ENCODE data around the gene REXO5. TPM values are rescaled to one million over a fixed set of nuclear protein-coding genes. Genes with fewer than 3 reads are reported as not detected.

REXO5 gene
- total RNA-seq, 2 experiments from 2014 or later, result 26.5 to 38.9 TPM

DNA sequence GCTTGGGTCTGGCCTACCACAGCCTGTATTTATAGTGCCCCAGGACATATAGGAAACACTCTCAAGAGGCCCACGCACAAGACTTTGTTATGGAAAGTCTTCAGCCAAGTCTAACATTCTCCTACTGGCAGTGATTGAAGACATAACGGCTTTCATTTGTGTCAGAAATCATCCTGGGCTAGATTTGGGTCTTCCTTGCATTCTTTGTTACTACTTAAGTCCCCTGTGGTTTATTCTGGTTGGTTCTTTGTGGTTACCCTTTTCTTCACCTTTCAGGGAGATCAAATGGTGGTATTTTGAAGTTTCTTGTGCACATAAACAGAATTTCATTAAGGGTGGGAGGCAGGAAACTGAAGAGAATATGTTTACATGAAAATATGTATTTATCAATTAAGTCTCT lies 37.7 kb downstream of the REXO5 start:
- ChIA-PET POLR2A (interaction anchor here (0.6 to 1.5 kb wide), 2 partner anchors 12 to 776 kb away, joined by 3 to 5 read pairs; no protein-coding TSS in a partner anchor), CTCF (ENCODE audit: unreplicated experiment) (no interaction called here)
- Histone ChIP-seq H3K4me1 (ENCODE audit: insufficient read depth, low read length, poor library complexity, severe bottlenecking) (no peaks in the 10 kb centered on the region), H4K20me1 (ENCODE audit: insufficient read depth, low read length) (no peaks in the 10 kb centered on the region), H3K9me3 (ENCODE audit: low read length) (no peaks in the 10 kb centered on the region), H3K4me3 (ENCODE audit: low read depth, low read length, poor library complexity, severe bottlenecking) (no peak overlapping the region), H2AFZ (ENCODE audit: low read length) (no peak overlapping the region), H3K79me2 (ENCODE audit: insufficient read depth, low read depth, low read length) (no peaks in the 10 kb centered on the region), H3K36me3 (ENCODE audit: insufficient read depth, low read length) (peaks cover 74% of the 10 kb centered on the region), H3K27ac (ENCODE audit: low read depth, low read length, poor library complexity, severe bottlenecking) (no peak overlapping the region), H3K4me2 (ENCODE audit: low read length) (no peak overlapping the region), H3K9me2 (ENCODE audit: insufficient read depth, low read length) (no peaks in the 10 kb centered on the region)
- no peak for DNase-seq (ENCODE audit: low spot score)
- intact Hi-C loops (cut with micrococcal nuclease; ENCODE audit: unreplicated experiment), result no loop called here
- TF ChIP-seq EZH2phosphoT487 (IDR thresholded peaks at IDR 0.05; ENCODE audit: borderline replicate concordance, low read depth, low read length), result no peak
- TF ChIP-seq, protein P1, sequence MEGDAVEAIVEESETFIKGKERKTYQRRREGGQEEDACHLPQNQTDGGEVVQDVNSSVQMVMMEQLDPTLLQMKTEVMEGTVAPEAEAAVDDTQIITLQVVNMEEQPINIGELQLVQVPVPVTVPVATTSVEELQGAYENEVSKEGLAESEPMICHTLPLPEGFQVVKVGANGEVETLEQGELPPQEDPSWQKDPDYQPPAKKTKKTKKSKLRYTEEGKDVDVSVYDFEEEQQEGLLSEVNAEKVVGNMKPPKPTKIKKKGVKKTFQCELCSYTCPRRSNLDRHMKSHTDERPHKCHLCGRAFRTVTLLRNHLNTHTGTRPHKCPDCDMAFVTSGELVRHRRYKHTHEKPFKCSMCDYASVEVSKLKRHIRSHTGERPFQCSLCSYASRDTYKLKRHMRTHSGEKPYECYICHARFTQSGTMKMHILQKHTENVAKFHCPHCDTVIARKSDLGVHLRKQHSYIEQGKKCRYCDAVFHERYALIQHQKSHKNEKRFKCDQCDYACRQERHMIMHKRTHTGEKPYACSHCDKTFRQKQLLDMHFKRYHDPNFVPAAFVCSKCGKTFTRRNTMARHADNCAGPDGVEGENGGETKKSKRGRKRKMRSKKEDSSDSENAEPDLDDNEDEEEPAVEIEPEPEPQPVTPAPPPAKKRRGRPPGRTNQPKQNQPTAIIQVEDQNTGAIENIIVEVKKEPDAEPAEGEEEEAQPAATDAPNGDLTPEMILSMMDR (conservative IDR thresholded peaks at IDR 0.05; ENCODE audit: low read length), result no peak
- BruUV-seq (replicated peaks), result no TSS peak

DNA sequence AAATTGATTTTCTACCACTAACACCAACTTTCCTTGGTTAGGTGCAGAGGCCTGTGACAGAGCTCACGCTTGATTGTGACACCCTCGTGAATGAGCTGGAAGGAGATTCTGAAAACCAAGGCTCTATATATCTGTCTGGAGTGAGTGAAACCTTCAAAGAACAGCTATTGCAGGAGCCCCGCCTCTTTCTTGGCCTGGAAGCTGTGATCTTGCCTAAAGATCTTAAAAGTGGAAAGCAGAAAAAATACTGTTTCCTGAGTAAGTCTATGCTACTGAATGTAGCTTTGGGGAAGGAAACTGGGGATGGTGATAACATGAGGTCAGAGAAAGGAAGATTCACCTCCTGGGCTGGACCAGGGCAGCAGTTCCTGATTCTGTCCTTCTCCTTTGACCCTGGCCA lies 38.3 kb downstream of the REXO5 start:
- DNase-seq (ENCODE audit: low spot score), result no peak
- Histone ChIP-seq H3K9me2 (ENCODE audit: insufficient read depth, low read length) (no peaks in the 10 kb centered on the region), H3K9me3 (ENCODE audit: low read length) (no peaks in the 10 kb centered on the region), H3K36me3 (ENCODE audit: insufficient read depth, low read length) (peaks cover 69% of the 10 kb centered on the region), H4K20me1 (ENCODE audit: insufficient read depth, low read length) (no peaks in the 10 kb centered on the region), H3K4me2 (ENCODE audit: low read length) (no peak overlapping the region), H3K4me3 (ENCODE audit: low read depth, low read length, poor library complexity, severe bottlenecking) (no peak overlapping the region), H2AFZ (ENCODE audit: low read length) (no peak overlapping the region), H3K79me2 (ENCODE audit: insufficient read depth, low read depth, low read length) (no peaks in the 10 kb centered on the region), H3K27ac (ENCODE audit: low read depth, low read length, poor library complexity, severe bottlenecking) (no peak overlapping the region), H3K4me1 (ENCODE audit: insufficient read depth, low read length, poor library complexity, severe bottlenecking) (no peaks in the 10 kb centered on the region)
- CTCF ChIA-PET (ENCODE audit: unreplicated experiment), result no interaction called here
- intact Hi-C loops (cut with micrococcal nuclease; ENCODE audit: unreplicated experiment), result no loop called here
- no TSS peak for BruUV-seq (replicated peaks)
- POLR2A ChIA-PET, result interaction anchor here (1.5 kb wide), 1 partner anchor 11 kb away, joined by 5 read pairs; no protein-coding TSS in a partner anchor
- no peak for TF ChIP-seq EZH2phosphoT487 (IDR thresholded peaks at IDR 0.05; ENCODE audit: borderline replicate concordance, low read depth, low read length)
- TF ChIP-seq, protein P1 (conservative IDR thresholded peaks at IDR 0.05; ENCODE audit: low read length), result no peak

DNA sequence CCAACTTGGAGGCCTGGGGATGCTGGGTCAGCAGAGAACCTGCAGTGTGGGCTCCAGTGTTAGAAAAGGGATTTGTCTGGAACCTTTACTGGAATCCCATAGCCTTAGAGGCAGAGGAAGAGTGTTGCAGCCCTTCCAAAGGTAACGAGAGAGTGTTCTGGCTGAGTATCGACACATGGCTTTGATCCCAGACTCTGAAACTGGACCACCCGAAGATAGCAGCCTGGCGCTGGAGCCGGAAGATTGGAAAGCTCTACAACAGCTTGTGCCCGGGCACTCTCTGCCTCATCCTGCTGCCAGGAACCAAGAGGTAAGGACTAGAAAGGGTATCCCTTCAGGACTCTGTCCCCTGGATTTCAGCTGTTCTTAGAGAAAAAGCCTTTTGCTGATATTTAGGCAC lies 39.7 kb downstream of the REXO5 start:
- Histone ChIP-seq H3K27ac (ENCODE audit: low read depth, low read length, poor library complexity, severe bottlenecking) (no peak overlapping the region), H3K4me3 (ENCODE audit: low read depth, low read length, poor library complexity, severe bottlenecking) (no peak overlapping the region), H3K79me2 (ENCODE audit: insufficient read depth, low read depth, low read length) (no peaks in the 10 kb centered on the region), H3K36me3 (ENCODE audit: insufficient read depth, low read length) (peaks cover 56% of the 10 kb centered on the region), H3K4me1 (ENCODE audit: insufficient read depth, low read length, poor library complexity, severe bottlenecking) (no peaks in the 10 kb centered on the region), H2AFZ (ENCODE audit: low read length) (no peak overlapping the region), H3K4me2 (ENCODE audit: low read length) (no peak overlapping the region), H3K9me2 (ENCODE audit: insufficient read depth, low read length) (no peaks in the 10 kb centered on the region), H4K20me1 (ENCODE audit: insufficient read depth, low read length) (no peaks in the 10 kb centered on the region; the same call in 1 of the 2 replicates), H3K9me3 (ENCODE audit: low read length) (no peaks in the 10 kb centered on the region)
- intact Hi-C loops (cut with micrococcal nuclease; ENCODE audit: unreplicated experiment), result no loop called here
- ChIA-PET POLR2A (no interaction called here), CTCF (ENCODE audit: unreplicated experiment) (no interaction called here)
- no peak for DNase-seq (ENCODE audit: low spot score)
- BruUV-seq (replicated peaks), result no TSS peak
- TF ChIP-seq, protein P1 (conservative IDR thresholded peaks at IDR 0.05; ENCODE audit: low read length), result no peak
- no peak for TF ChIP-seq EZH2phosphoT487 (IDR thresholded peaks at IDR 0.05; ENCODE audit: borderline replicate concordance, low read depth, low read length)
